ENCODE data around the gene CCR6. TPM values are rescaled to one million over a fixed set of nuclear protein-coding genes. Genes with fewer than 3 reads are reported as not detected.

The CCR6 gene
- total and polyA plus RNA-seq, 2 of the 13 experiments (the other 11 are each of a cell fraction or from before 2014, with no cell fraction given), result 4.5 to 8.7 TPM

DNA sequence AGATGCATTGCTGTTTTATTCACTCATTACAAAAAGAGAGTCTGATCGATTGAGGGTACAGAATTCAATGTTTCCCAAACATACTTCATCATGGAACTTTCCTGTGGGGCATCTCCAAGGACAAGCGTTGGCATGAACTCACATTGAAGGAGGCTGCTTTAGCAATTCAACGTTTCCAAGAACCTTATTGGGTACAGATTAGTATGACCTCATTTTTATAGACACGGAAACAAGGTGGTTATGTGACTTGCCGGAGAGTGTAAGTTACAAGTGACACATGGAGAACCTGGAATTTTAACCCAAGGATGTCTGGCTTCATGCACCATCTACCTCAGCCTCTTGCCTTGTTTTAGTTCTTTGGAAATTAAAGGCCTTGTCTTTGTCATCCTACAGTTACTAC lies 26.1 kb downstream of the CCR6 start:
- CTCF ChIA-PET (ENCODE audit: low intra/inter-chr PET ratio, low total read pairs), result no interaction called here
- FAIRE-seq (no peak), DNase-seq (ENCODE audit: low spot score) (no peak), ATAC-seq (no peak)
- no peaks in the 10 kb centered on the region for H4K20me1 ChIP-seq (ENCODE audit: insufficient read depth, low read length)
- intact Hi-C loops (cut with micrococcal nuclease; ENCODE audit: unreplicated experiment), result no loop called here
- H3K4me2 ChIP-seq (ENCODE audit: low read depth, low read length), result no peak overlapping the region
- H2AFZ ChIP-seq (ENCODE audit: low read length), result no peak overlapping the region
- H3K27ac ChIP-seq (ENCODE audit: extremely low read length, insufficient read depth, low read length), result no peak overlapping the region
- peaks cover 9 to 96% of the 10 kb centered on the region in 2 experiments for H3K27me3 ChIP-seq (ENCODE audit: control insufficient read depth in 1 of 2, insufficient read depth in 2 of 2, low read length in 2 of 2)
- POLR2A ChIA-PET, result no interaction called here
- no peaks in the 10 kb centered on the region for H3K79me2 ChIP-seq (ENCODE audit: insufficient read depth, low read length)
- BruUV-seq (replicated peaks), result no TSS peak
- TF ChIP-seq ATF7 (IDR thresholded peaks at IDR 0.05) (peak; percentile 69), ATF7 (CRISPR knock-in tag; IDR thresholded peaks at IDR 0.05) (no peak), ZNF672 (CRISPR knock-in tag; IDR thresholded peaks at IDR 0.05) (no peak)
- H3K4me3 ChIP-seq (replicated peaks in 1 of 3; ENCODE audit: insufficient read depth in 1 of 3, low read depth in 2 of 3, low read length in 3 of 3), result no peak overlapping the region
- H3K9ac ChIP-seq (ENCODE audit: insufficient read depth, low read depth, low read length), result no peak overlapping the region
- peaks cover 8% of the 10 kb centered on the region; the same call in 1 of the 2 replicates for H3K4me1 ChIP-seq (ENCODE audit: insufficient read depth, low read length)
- in situ Hi-C loops (cut with HindIII; ENCODE audit: extremely low pct_ligation_motif_present, low pct_unique_long_range_greater_than_20kb), result loop anchor here (25.0 kb wide), 1 partner anchor 137 kb away; no protein-coding TSS in a partner anchor
- no peaks in the 10 kb centered on the region for H3K36me3 ChIP-seq (replicated peaks in 1 of 2; ENCODE audit: control insufficient read depth in 1 of 2, insufficient read depth in 2 of 2, low read length in 2 of 2)
- H3K9me3 ChIP-seq (ENCODE audit: low read length), result no peaks in the 10 kb centered on the region
- 31% methylated on average over 5 of the region's 5 CpGs for WGBS (ENCODE audit: low lambda C conversion rate)

GRCh38 chr6:167150941-167151549 lies 28.1 kb downstream of the CCR6 start:
- 48% methylated on average over 6 of the region's 6 CpGs for WGBS (ENCODE audit: low lambda C conversion rate)
- TF ChIP-seq ZNF670 (CRISPR knock-in tag; IDR thresholded peaks at IDR 0.05; ENCODE audit: borderline replicate concordance) (no peak), ZNF564 (CRISPR knock-in tag; IDR thresholded peaks at IDR 0.05) (0 out of 2 replicates have a peak, but pooled peaks have one; percentile 35)

More at GRCh38 chr6:167150941-167151549, 28.1 kb downstream of the CCR6 start:
- in situ Hi-C loops (cut with HindIII; ENCODE audit: extremely low pct_ligation_motif_present, low pct_unique_long_range_greater_than_20kb), result no loop called here
- Histone ChIP-seq H3K79me2 (ENCODE audit: insufficient read depth, low read length) (no peaks in the 10 kb centered on the region), H2AFZ (ENCODE audit: low read length) (no peak overlapping the region), H3K27ac (ENCODE audit: extremely low read length, insufficient read depth, low read length) (no peak overlapping the region), H3K27me3 (ENCODE audit: control insufficient read depth in 1 of 2, insufficient read depth in 2 of 2, low read length in 2 of 2) (peaks cover 10 to 93% of the 10 kb centered on the region in 2 experiments), H3K36me3 (replicated peaks in 1 of 2; ENCODE audit: control insufficient read depth in 1 of 2, insufficient read depth in 2 of 2, low read length in 2 of 2) (no peaks in the 10 kb centered on the region), H3K9me3 (ENCODE audit: low read length) (no peaks in the 10 kb centered on the region), H3K4me2 (ENCODE audit: low read depth, low read length) (no peak overlapping the region), H3K4me1 (ENCODE audit: insufficient read depth, low read length) (peaks cover 13% of the 10 kb centered on the region; the same call in 1 of the 2 replicates), H3K9ac (ENCODE audit: insufficient read depth, low read depth, low read length) (no peak overlapping the region), H4K20me1 (ENCODE audit: insufficient read depth, low read length) (no peaks in the 10 kb centered on the region), H3K4me3 (replicated peaks in 1 of 3; ENCODE audit: insufficient read depth in 1 of 3, low read depth in 2 of 3, low read length in 3 of 3) (no peak overlapping the region)
- ATAC-seq (no peak), DNase-seq (ENCODE audit: low spot score) (no peak), FAIRE-seq (no peak)
- CTCF ChIA-PET (ENCODE audit: low intra/inter-chr PET ratio, low total read pairs), result no interaction called here
- no TSS peak for BruUV-seq (replicated peaks)
- intact Hi-C loops (cut with micrococcal nuclease; ENCODE audit: unreplicated experiment), result no loop called here
- POLR2A ChIA-PET, result no interaction called here

Measured in HepG2 (cell line).